WTC11 (cell line): ENCODE data around the gene INVS. TPM values are rescaled to one million over a fixed set of nuclear protein-coding genes. Genes with fewer than 3 reads are reported as not detected.
A peak's percentile ranks its signal among the peaks of the same experiment; 100 is the strongest.

Experiments
- ATAC-seq: fragments of 200-7000 bp; cut with Tn5 transposase; 2 replicates; pipeline ENCODE4 v1.10.0; 2021; ENCODE audit warnings: mild to moderate bottlenecking, moderate library complexity
- CTCF ChIA-PET: fragments of 300-600 bp; sonication (Branson Sonifier 250); formaldehyde crosslinking; loops from one replicate; lab custom pipeline; 2021; ENCODE audit warnings: antibody characterized with exemption; lab: Charles Lee
- POLR2A ChIA-PET: fragments of 350-600 bp; sonication (Branson Sonifier 250); formaldehyde crosslinking; loops from one replicate; lab custom pipeline; 2021; ENCODE audit warnings: antibody characterized with exemption; lab: Charles Lee
- DNase-seq: peaks from one replicate; pipeline ENCODE4 v3.0.0; 2021; ENCODE audit warnings: low spot score
- H3K27ac Mint-ChIP-seq: 2 replicates; pipeline ENCODE4 v1.8.0; 2021; ENCODE audit warnings: mixed read lengths
- H3K27me3 Mint-ChIP-seq: 2 replicates; pipeline ENCODE4 v1.8.0; 2021; ENCODE audit warnings: low read depth, mild to moderate bottlenecking, moderate library complexity, mixed read lengths
- H3K36me3 Mint-ChIP-seq: 2 replicates; pipeline ENCODE4 v1.8.0; 2021; ENCODE audit warnings: mixed read lengths
- H3K4me1 Mint-ChIP-seq: 2 replicates; pipeline ENCODE4 v1.8.0; 2022; ENCODE audit warnings: mixed read lengths
- H3K4me3 Mint-ChIP-seq: 2 replicates; pipeline ENCODE4 v1.8.0; 2021; ENCODE audit warnings: mild to moderate bottlenecking, moderate library complexity, mixed read lengths
- H3K9me3 Mint-ChIP-seq: 2 replicates; pipeline ENCODE4 v1.8.0; 2021; ENCODE audit warnings: mixed read lengths
- ATF1 ChIP-seq: sonication (generic); formaldehyde crosslinking; IDR thresholded peaks from 2 replicates; pipeline ENCODE4 v1.8.1; 2023; ENCODE audit warnings: mild to moderate bottlenecking, moderate library complexity, missing genetic modification reagents
- FOXP1 ChIP-seq: sonication (generic); formaldehyde crosslinking; IDR thresholded peaks from 2 replicates; pipeline ENCODE4 v1.8.0; 2022; ENCODE audit warnings: missing genetic modification reagents, mild to moderate bottlenecking, moderate library complexity, borderline replicate concordance
- HMGA2 ChIP-seq: fragments of 250-450 bp; sonication (Bioruptor Pico); IDR thresholded peaks from 2 replicates; pipeline ENCODE4 v1.4.0; 2021; ENCODE audit warnings: mild to moderate bottlenecking, moderate library complexity
- IRF2 ChIP-seq: sonication (generic); formaldehyde crosslinking; IDR thresholded peaks from 2 replicates; pipeline ENCODE4 v1.8.0; 2022; ENCODE audit warnings: low read depth, missing genetic modification reagents, borderline replicate concordance
- MYBL2 ChIP-seq: sonication (generic); formaldehyde crosslinking; IDR thresholded peaks from 2 replicates; pipeline ENCODE4 v1.8.1; 2023; ENCODE audit warnings: mild to moderate bottlenecking, moderate library complexity, missing genetic modification reagents
- NFYB ChIP-seq: sonication (generic); formaldehyde crosslinking; conservative IDR thresholded peaks from 2 replicates; pipeline ENCODE4 v1.8.0; 2022; ENCODE audit warnings: low read depth, missing genetic modification reagents
- NR2C2 ChIP-seq: sonication (generic); formaldehyde crosslinking; IDR thresholded peaks from 2 replicates; pipeline ENCODE4 v1.8.0; 2022; ENCODE audit warnings: mild to moderate bottlenecking, missing genetic modification reagents
- PRRX2 ChIP-seq: fragments of 250-450 bp; sonication (Bioruptor Pico); IDR thresholded peaks from 2 replicates; pipeline ENCODE4 v1.8.0; 2021; ENCODE audit warnings: mild to moderate bottlenecking
- TCF7 ChIP-seq: sonication (generic); formaldehyde crosslinking; IDR thresholded peaks from 2 replicates; pipeline ENCODE4 v1.8.0; 2022; ENCODE audit warnings: mild to moderate bottlenecking, low read depth, missing genetic modification reagents, moderate library complexity
- ZBTB21 ChIP-seq: sonication (generic); formaldehyde crosslinking; IDR thresholded peaks from 2 replicates; pipeline ENCODE4 v1.8.1; 2023; ENCODE audit warnings: mild to moderate bottlenecking, missing genetic modification reagents, borderline replicate concordance
- ZNF317 ChIP-seq: sonication (generic); formaldehyde crosslinking; IDR thresholded peaks from 2 replicates; pipeline ENCODE4 v1.8.1; 2023; ENCODE audit warnings: low read depth, mild to moderate bottlenecking, moderate library complexity, missing genetic modification reagents, borderline replicate concordance
- ZNF671 ChIP-seq: fragments of 250-450 bp; sonication (Bioruptor Pico); IDR thresholded peaks from 2 replicates; pipeline ENCODE4 v1.8.0; 2021; ENCODE audit warnings: mild to moderate bottlenecking
- total RNA-seq: library from RNA; stranded (reverse); gene quantifications from 3 replicates; pipeline ENCODE4 v1.2.3, GENCODE V29; 2021
- TF ChIP-seq, protein P1 (sequence below): sonication (generic); formaldehyde crosslinking; IDR thresholded peaks from 2 replicates; pipeline ENCODE4 v1.8.1; 2023; ENCODE audit warnings: mild to moderate bottlenecking, missing genetic modification reagents, moderate library complexity
- TF ChIP-seq, protein P2 (sequence below): sonication (generic); formaldehyde crosslinking; IDR thresholded peaks from 2 replicates; pipeline ENCODE4 v1.8.0; 2022; ENCODE audit warnings: mild to moderate bottlenecking, missing genetic modification reagents
- TF ChIP-seq, protein P3 (sequence below): sonication (generic); formaldehyde crosslinking; IDR thresholded peaks from 2 replicates; pipeline ENCODE4 v1.8.0; 2022; ENCODE audit warnings: mild to moderate bottlenecking, missing genetic modification reagents
- TF ChIP-seq, protein P4 (sequence below): sonication (generic); formaldehyde crosslinking; conservative IDR thresholded peaks from 2 replicates; pipeline ENCODE4 v1.8.1; 2022; ENCODE audit warnings: mild to moderate bottlenecking, missing genetic modification reagents
- TF ChIP-seq, protein P5 (sequence below): sonication (generic); formaldehyde crosslinking; IDR thresholded peaks from 2 replicates; pipeline ENCODE4 v1.8.1; 2023; ENCODE audit warnings: mild to moderate bottlenecking, missing genetic modification reagents
- TF ChIP-seq, protein P6 (sequence below): sonication (generic); formaldehyde crosslinking; IDR thresholded peaks from 2 replicates; pipeline ENCODE4 v1.8.1; 2023; ENCODE audit warnings: mild to moderate bottlenecking, missing genetic modification reagents, moderate library complexity
- TF ChIP-seq, protein P7 (sequence below): fragments of 250-450 bp; sonication (Bioruptor Pico); IDR thresholded peaks from 2 replicates; pipeline ENCODE4 v2.1.2; 2022; ENCODE audit warnings: mild to moderate bottlenecking, moderate library complexity
- TF ChIP-seq, protein P8 (sequence below): sonication (generic); formaldehyde crosslinking; IDR thresholded peaks from 2 replicates; pipeline ENCODE4 v1.8.1; 2023; ENCODE audit warnings: mild to moderate bottlenecking, moderate library complexity, missing genetic modification reagents
- TF ChIP-seq, protein P9 (sequence below): sonication (generic); formaldehyde crosslinking; IDR thresholded peaks from 2 replicates; pipeline ENCODE4 v1.8.1; 2022; ENCODE audit warnings: mild to moderate bottlenecking, moderate library complexity, missing genetic modification reagents

INVS gene
- total RNA-seq, 1 experiment from 2014 or later, result 8.1 TPM

DNA sequence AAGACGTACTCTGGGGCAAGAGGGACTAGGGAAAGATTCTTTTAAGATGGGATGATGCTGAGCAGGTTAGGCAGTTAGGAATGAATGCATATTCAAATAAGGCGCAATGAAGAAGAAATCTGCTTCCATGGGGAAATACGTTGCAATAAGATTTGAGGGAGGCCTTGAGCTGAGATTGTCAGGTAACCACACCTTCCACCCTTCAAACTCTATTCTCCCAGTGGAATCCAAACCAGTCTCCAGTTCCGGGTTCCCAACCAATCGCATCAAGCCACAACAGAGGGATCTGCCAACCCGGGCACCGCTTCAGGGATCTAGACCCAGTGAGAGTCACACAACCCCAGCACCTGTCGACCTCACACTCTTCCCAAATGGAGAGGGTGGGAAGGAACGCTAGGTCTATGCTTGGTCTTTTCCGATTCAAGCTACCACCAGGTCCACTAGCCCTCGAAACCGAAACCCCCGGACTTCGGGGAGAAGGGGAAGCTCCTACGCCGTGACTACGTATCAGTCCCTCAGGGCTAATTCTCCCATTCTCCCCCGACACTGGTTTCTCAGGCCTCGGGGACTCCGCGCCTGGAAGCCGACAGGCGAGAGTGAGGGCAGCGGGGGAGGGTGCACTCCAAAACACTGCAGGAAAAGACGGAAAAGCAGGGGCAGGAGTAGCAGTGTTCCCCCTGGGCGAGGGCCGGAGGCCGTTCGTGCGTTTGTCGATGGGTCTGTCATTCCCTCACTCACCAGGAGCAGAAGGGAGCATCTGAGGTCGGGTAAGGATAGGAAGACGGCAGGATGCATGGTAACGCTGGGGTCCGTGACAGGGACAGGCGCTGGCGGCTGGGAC lies 777 bp upstream of the INVS start (continued):
- TF ChIP-seq, protein P1, sequence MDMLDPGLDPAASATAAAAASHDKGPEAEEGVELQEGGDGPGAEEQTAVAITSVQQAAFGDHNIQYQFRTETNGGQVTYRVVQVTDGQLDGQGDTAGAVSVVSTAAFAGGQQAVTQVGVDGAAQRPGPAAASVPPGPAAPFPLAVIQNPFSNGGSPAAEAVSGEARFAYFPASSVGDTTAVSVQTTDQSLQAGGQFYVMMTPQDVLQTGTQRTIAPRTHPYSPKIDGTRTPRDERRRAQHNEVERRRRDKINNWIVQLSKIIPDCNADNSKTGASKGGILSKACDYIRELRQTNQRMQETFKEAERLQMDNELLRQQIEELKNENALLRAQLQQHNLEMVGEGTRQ, result no peak
- TF ChIP-seq PRRX2, result no peak
- TF ChIP-seq, protein P2, sequence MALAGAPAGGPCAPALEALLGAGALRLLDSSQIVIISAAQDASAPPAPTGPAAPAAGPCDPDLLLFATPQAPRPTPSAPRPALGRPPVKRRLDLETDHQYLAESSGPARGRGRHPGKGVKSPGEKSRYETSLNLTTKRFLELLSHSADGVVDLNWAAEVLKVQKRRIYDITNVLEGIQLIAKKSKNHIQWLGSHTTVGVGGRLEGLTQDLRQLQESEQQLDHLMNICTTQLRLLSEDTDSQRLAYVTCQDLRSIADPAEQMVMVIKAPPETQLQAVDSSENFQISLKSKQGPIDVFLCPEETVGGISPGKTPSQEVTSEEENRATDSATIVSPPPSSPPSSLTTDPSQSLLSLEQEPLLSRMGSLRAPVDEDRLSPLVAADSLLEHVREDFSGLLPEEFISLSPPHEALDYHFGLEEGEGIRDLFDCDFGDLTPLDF (CRISPR knock-in tag), result peak; percentile 40; the same call in 1 of the 2 replicates
- no peak for TF ChIP-seq HMGA2 (CRISPR knock-in tag)
- no peak for TF ChIP-seq ZNF317 (CRISPR knock-in tag)
- TF ChIP-seq NR2C2 (CRISPR knock-in tag), result no peak
- 0 out of 2 replicates have a peak, but pooled peaks have one; percentile 16 for TF ChIP-seq NFYB (CRISPR knock-in tag)
- no peak for TF ChIP-seq ZBTB21 (CRISPR knock-in tag)
- TF ChIP-seq, protein P3, sequence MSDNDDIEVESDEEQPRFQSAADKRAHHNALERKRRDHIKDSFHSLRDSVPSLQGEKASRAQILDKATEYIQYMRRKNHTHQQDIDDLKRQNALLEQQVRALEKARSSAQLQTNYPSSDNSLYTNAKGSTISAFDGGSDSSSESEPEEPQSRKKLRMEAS, result no peak
- TF ChIP-seq, protein P4, sequence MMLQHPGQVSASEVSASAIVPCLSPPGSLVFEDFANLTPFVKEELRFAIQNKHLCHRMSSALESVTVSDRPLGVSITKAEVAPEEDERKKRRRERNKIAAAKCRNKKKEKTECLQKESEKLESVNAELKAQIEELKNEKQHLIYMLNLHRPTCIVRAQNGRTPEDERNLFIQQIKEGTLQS (CRISPR knock-in tag), result no peak
- TF ChIP-seq FOXP1 (CRISPR knock-in tag), result no peak
- no peak for TF ChIP-seq ZNF671
- TF ChIP-seq, protein P5, sequence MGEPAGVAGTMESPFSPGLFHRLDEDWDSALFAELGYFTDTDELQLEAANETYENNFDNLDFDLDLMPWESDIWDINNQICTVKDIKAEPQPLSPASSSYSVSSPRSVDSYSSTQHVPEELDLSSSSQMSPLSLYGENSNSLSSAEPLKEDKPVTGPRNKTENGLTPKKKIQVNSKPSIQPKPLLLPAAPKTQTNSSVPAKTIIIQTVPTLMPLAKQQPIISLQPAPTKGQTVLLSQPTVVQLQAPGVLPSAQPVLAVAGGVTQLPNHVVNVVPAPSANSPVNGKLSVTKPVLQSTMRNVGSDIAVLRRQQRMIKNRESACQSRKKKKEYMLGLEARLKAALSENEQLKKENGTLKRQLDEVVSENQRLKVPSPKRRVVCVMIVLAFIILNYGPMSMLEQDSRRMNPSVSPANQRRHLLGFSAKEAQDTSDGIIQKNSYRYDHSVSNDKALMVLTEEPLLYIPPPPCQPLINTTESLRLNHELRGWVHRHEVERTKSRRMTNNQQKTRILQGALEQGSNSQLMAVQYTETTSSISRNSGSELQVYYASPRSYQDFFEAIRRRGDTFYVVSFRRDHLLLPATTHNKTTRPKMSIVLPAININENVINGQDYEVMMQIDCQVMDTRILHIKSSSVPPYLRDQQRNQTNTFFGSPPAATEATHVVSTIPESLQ (CRISPR knock-in tag), result 0 out of 2 replicates have a peak, but pooled peaks have one; percentile 64
- TF ChIP-seq, protein P6, sequence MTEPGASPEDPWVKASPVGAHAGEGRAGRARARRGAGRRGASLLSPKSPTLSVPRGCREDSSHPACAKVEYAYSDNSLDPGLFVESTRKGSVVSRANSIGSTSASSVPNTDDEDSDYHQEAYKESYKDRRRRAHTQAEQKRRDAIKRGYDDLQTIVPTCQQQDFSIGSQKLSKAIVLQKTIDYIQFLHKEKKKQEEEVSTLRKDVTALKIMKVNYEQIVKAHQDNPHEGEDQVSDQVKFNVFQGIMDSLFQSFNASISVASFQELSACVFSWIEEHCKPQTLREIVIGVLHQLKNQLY (CRISPR knock-in tag), result no peak

DNA sequence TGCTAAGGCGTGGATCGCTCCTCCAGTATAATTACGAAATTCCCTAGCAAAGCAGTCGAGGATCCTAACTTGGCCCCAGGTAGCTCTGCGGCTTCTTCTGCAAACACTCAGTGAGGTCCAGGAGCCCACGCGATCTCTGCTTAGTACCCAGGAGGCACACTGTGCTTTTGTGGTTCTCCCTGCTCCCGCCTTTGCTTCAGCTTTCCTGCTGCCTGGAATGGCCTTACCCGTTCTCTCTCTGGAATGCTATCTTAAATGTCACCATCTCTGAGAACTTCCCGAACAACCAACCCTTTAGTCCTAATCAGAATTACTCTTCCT lies 639 bp downstream of the INVS start:
- ATAC-seq, result no peak
- Mint-ChIP-seq H3K36me3 (no peaks in the 10 kb centered on the region), H3K27me3 (no peaks in the 10 kb centered on the region), H3K9me3 (no peaks in the 10 kb centered on the region), H3K4me3 (peak overlapping the region; percentile 98), H3K4me1 (peaks cover 18% of the 10 kb centered on the region), H3K27ac (peak overlapping the region; percentile 93)
- ChIA-PET CTCF (interaction anchor here (0.8 to 1.0 kb wide), 2 partner anchors 27 to 275 kb away, joined by 3 to 5 read pairs; no protein-coding TSS in a partner anchor), POLR2A (no interaction called here)
- TF ChIP-seq ATF1 (CRISPR knock-in tag) (no peak), MYBL2 (no peak), IRF2 (CRISPR knock-in tag) (no peak), TCF7 (CRISPR knock-in tag) (no peak)
- TF ChIP-seq, protein P7, sequence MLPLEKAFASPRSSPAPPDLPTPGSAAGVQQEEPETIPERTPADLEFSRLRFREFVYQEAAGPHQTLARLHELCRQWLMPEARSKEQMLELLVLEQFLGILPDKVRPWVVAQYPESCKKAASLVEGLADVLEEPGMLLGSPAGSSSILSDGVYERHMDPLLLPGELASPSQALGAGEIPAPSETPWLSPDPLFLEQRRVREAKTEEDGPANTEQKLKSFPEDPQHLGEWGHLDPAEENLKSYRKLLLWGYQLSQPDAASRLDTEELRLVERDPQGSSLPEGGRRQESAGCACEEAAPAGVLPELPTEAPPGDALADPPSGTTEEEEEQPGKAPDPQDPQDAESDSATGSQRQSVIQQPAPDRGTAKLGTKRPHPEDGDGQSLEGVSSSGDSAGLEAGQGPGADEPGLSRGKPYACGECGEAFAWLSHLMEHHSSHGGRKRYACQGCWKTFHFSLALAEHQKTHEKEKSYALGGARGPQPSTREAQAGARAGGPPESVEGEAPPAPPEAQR (CRISPR knock-in tag), result no peak
- TF ChIP-seq, protein P8, sequence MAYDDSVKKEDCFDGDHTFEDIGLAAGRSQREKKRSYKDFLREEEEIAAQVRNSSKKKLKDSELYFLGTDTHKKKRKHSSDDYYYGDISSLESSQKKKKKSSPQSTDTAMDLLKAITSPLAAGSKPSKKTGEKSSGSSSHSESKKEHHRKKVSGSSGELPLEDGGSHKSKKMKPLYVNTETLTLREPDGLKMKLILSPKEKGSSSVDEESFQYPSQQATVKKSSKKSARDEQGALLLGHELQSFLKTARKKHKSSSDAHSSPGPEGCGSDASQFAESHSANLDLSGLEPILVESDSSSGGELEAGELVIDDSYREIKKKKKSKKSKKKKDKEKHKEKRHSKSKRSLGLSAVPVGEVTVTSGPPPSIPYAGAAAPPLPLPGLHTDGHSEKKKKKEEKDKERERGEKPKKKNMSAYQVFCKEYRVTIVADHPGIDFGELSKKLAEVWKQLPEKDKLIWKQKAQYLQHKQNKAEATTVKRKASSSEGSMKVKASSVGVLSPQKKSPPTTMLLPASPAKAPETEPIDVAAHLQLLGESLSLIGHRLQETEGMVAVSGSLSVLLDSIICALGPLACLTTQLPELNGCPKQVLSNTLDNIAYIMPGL (CRISPR knock-in tag), result no peak
- TF ChIP-seq, protein P9, sequence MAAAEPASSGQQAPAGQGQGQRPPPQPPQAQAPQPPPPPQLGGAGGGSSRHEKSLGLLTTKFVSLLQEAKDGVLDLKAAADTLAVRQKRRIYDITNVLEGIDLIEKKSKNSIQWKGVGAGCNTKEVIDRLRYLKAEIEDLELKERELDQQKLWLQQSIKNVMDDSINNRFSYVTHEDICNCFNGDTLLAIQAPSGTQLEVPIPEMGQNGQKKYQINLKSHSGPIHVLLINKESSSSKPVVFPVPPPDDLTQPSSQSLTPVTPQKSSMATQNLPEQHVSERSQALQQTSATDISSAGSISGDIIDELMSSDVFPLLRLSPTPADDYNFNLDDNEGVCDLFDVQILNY (CRISPR knock-in tag), result no peak
- DNase-seq, result no peak
